Uterus (tissue), 4 donors: ENCODE results near the gene MED23. TPM values are rescaled to one million over a fixed set of nuclear protein-coding genes. Genes with fewer than 3 reads are reported as not detected.
"Not testable (repeated sequence)": the region's sequence is repeated elsewhere in the genome, so short reads cannot be mapped to it uniquely, and the experiment has no call there.

ENCODE experiments used
- DNase-seq, 2 donors: peaks; one replicate each; pipeline ENCODE4 v3.0.0-alpha.2; 2019 to 2020
- H3K27ac ChIP-seq, 2 donors: fragments of 200-600 bp; sonication (generic); 1 replicate in 1 of 2; 2 replicates in 1 of 2; pipeline ENCODE4 v1.5.1; 2016 to 2018
- H3K27me3 ChIP-seq, 2 donors: fragments of 200-600 bp; sonication (generic); one replicate each; pipeline ENCODE4 v1.5.1; 2018 to 2019; ENCODE audit warnings: control low read depth in 1 of 2
- H3K36me3 ChIP-seq, 2 donors: fragments of 200-600 bp; sonication (generic); one replicate each; pipeline ENCODE4 v1.5.1; 2019; ENCODE audit warnings: control low read depth in 1 of 2
- H3K4me1 ChIP-seq, 2 donors: fragments of 200-600 bp; sonication (generic); one replicate each; pipeline ENCODE4 v1.5.1; 2018 to 2019; ENCODE audit warnings: control low read depth in 1 of 2
- H3K4me3 ChIP-seq, 2 donors: fragments of 200-600 bp; sonication (generic); 1 replicate in 1 of 2; 2 replicates in 1 of 2; pipeline ENCODE4 v1.5.1; 2018 to 2019; ENCODE audit warnings: mild to moderate bottlenecking in 1 of 2
- H3K9me3 ChIP-seq, 2 donors: fragments of 200-600 bp; sonication (generic); one replicate each; pipeline ENCODE4 v1.5.1; 2019; ENCODE audit warnings: control low read depth in 1 of 2
- CTCF ChIP-seq, 4 experiments: fragments of 200-600 bp in 2 of 4; fragments of 450-650 bp in 2 of 4; sonication (generic) in 2 of 4; IDR thresholded peaks; one replicate each; pipeline ENCODE4 v1.5.1; 2016 to 2019; ENCODE audit warnings: antibody characterized with exemption in 4 of 4, mild to moderate bottlenecking in 2 of 4, moderate library complexity in 1 of 4
- POLR2A ChIP-seq, 2 donors: fragments of 450-650 bp; IDR thresholded peaks; one replicate each; pipeline ENCODE4 v1.6.1; 2016; ENCODE audit warnings: antibody characterized with exemption in 2 of 2, mild to moderate bottlenecking in 1 of 2, moderate library complexity in 1 of 2
- intact Hi-C: fragments of 100-400 bp; cut with DNase I; formaldehyde crosslinking; loops from one replicate; pipeline ENCODE4 v1.15.1; 2023; ENCODE audit warnings: low total_unique reads
- total RNA-seq, 4 donors: library from RNA; depleted of rRNA in 3 of 4; stranded (reverse); fragments of >200 nt in 3 of 4; gene quantifications; one replicate each; pipeline versions ENCODE4 v1.1.0 to v1.2.4, GENCODE V29; 2014 to 2023
- donor health status: DM: yes; HTN: yes; CAD: no.

Gene MED23
- total RNA-seq, 4 donors from 2014 or later = 22.0 to 68.8 (median 35.9) TPM

- TF ChIP-seq POLR2A (IDR thresholded peaks at IDR 0.05) = no peak
- intact Hi-C loops = no loop called here
- no peaks in the 10 kb centered on the region for H3K36me3 ChIP-seq
- H3K27me3 ChIP-seq = no peaks in the 10 kb centered on the region
- no peak overlapping the region for H3K27ac ChIP-seq
- H3K4me3 ChIP-seq = no peak overlapping the region
- no peak for DNase-seq
- H3K9me3 ChIP-seq = no peaks in the 10 kb centered on the region
- H3K4me1 ChIP-seq = no peaks in the 10 kb centered on the region
Observed at GRCh38 chr6:131551902-131552301, 76.1 kb downstream of the MED23 start.

- Histone ChIP-seq H3K4me3 (no peak overlapping the region), H3K27me3 (no peaks in the 10 kb centered on the region), H3K9me3 (no peaks in the 10 kb centered on the region), H3K27ac (no peak overlapping the region), H3K4me1 (no peaks in the 10 kb centered on the region), H3K36me3 (no peaks in the 10 kb centered on the region)
- intact Hi-C loops = no loop called here
- TF ChIP-seq POLR2A (IDR thresholded peaks at IDR 0.05) = no peak
- TF ChIP-seq CTCF (IDR thresholded peaks at IDR 0.05) = no peak
- DNase-seq = no peak
Observed at GRCh38 chr6:131549811-131550210, 78.2 kb downstream of the MED23 start.

GRCh38 chr6:131548441-131548840, 79.6 kb downstream of the MED23 start:
- no peaks in the 10 kb centered on the region for H3K36me3 ChIP-seq
- no peak overlapping the region for H3K27ac ChIP-seq
- no peak for DNase-seq
- H3K4me3 ChIP-seq = no peak overlapping the region
- no peaks in the 10 kb centered on the region for H3K27me3 ChIP-seq
- TF ChIP-seq CTCF (IDR thresholded peaks at IDR 0.05) = no peak
- TF ChIP-seq POLR2A (IDR thresholded peaks at IDR 0.05) = no peak
- no peaks in the 10 kb centered on the region for H3K4me1 ChIP-seq
- intact Hi-C loops = no loop called here
- no peaks in the 10 kb centered on the region for H3K9me3 ChIP-seq

- Histone ChIP-seq H3K4me3 (no peak overlapping the region), H3K36me3 (no peaks in the 10 kb centered on the region), H3K9me3 (no peaks in the 10 kb centered on the region), H3K27me3 (no peaks in the 10 kb centered on the region), H3K4me1 (no peaks in the 10 kb centered on the region), H3K27ac (no peak overlapping the region)
- intact Hi-C loops = no loop called here
- TF ChIP-seq CTCF (IDR thresholded peaks at IDR 0.05) (no peak), POLR2A (IDR thresholded peaks at IDR 0.05) (no peak)
- no peak for DNase-seq
Observed at GRCh38 chr6:131547488-131547887, 80.6 kb downstream of the MED23 start.

GRCh38 chr6:131545317-131545716, 82.7 kb downstream of the MED23 start:
- H3K27ac ChIP-seq = no peak overlapping the region
- H3K36me3 ChIP-seq = no peaks in the 10 kb centered on the region
- intact Hi-C loops = no loop called here
- no peaks in the 10 kb centered on the region for H3K9me3 ChIP-seq
- no peak overlapping the region for H3K4me3 ChIP-seq
- no peak for DNase-seq
- H3K27me3 ChIP-seq = no peaks in the 10 kb centered on the region
- no peak for TF ChIP-seq POLR2A (IDR thresholded peaks at IDR 0.05)
- no peak for TF ChIP-seq CTCF (IDR thresholded peaks at IDR 0.05)
- no peaks in the 10 kb centered on the region for H3K4me1 ChIP-seq

GRCh38 chr6:131538615-131539014, 89.4 kb downstream of the MED23 start:
- DNase-seq, H3K27me3 ChIP-seq, H3K4me3 ChIP-seq, H3K4me1 ChIP-seq, H3K36me3 ChIP-seq, H3K27ac ChIP-seq, intact Hi-C loops, H3K9me3 ChIP-seq: not testable (repeated sequence)
